ENCODE results near the gene MAPK10. TPM values are rescaled to one million over a fixed set of nuclear protein-coding genes. Genes with fewer than 3 reads are reported as not detected.

The MAPK10 gene
- total and polyA plus RNA-seq, 4 donors = 3.3 to 109 (median 24.5) TPM

- peaks cover 0 to 4% (median 0%) of the 10 kb centered on the region in 4 donors for H3K36me3 ChIP-seq (ENCODE audit: control insufficient read depth in 4 of 4, insufficient read depth in 4 of 4, low read length in 4 of 4)
- DNase-seq = peak in 2 of 3 donors; percentile 45
- no peaks in the 10 kb centered on the region for H3K9me3 ChIP-seq (ENCODE audit: control insufficient read depth in 4 of 4, insufficient read depth in 3 of 4, low read length in 3 of 4)
- H3K4me3 ChIP-seq = no peak overlapping the region
- H3K27ac ChIP-seq (ENCODE audit: low read depth in 1 of 2, low read length in 1 of 2) = no peak overlapping the region
- 82 to 83% methylated on average over 1 of the region's 1 CpG for WGBS, 2 donors
- no peak for ATAC-seq (ENCODE audit: insufficient read depth, low FRiP score)
- no peaks in the 10 kb centered on the region for H3K27me3 ChIP-seq (ENCODE audit: control insufficient read depth in 3 of 3, insufficient read depth in 3 of 3, low read length in 2 of 3)
- peaks cover 0 to 13% (median 6%) of the 10 kb centered on the region in 5 donors for H3K4me1 ChIP-seq (ENCODE audit: control insufficient read depth in 5 of 5, insufficient read depth in 5 of 5, low read length in 5 of 5)
- no peak overlapping the region for H3K9ac ChIP-seq (ENCODE audit: insufficient read depth in 1 of 2, low read length in 2 of 2)
- TF ChIP-seq CTCF (IDR thresholded peaks at IDR 0.05; ENCODE audit: control extremely low read depth, extremely low read depth) = no peak
Measured at GRCh38 chr4:86038037-86038436, 321.8 kb downstream of the MAPK10 start.

GRCh38 chr4:86036736-86037135 lies 323.1 kb downstream of the MAPK10 start:
- peaks cover 0 to 20% (median 9%) of the 10 kb centered on the region in 5 donors for H3K4me1 ChIP-seq (ENCODE audit: control insufficient read depth in 5 of 5, insufficient read depth in 5 of 5, low read length in 5 of 5)
- H3K9ac ChIP-seq (ENCODE audit: insufficient read depth in 1 of 2, low read length in 2 of 2) = no peak overlapping the region
- H3K27me3 ChIP-seq (ENCODE audit: control insufficient read depth in 3 of 3, insufficient read depth in 3 of 3, low read length in 2 of 3) = no peaks in the 10 kb centered on the region
- no peak overlapping the region for H3K27ac ChIP-seq (ENCODE audit: low read depth in 1 of 2, low read length in 1 of 2)
- DNase-seq = peak in 1 of 3 donors; percentile 11
- TF ChIP-seq CTCF (IDR thresholded peaks at IDR 0.05; ENCODE audit: control extremely low read depth, extremely low read depth) = no peak
- ATAC-seq (ENCODE audit: insufficient read depth, low FRiP score) = no peak
- H3K36me3 ChIP-seq (ENCODE audit: control insufficient read depth in 4 of 4, insufficient read depth in 4 of 4, low read length in 4 of 4) = no peaks in the 10 kb centered on the region
- no peaks in the 10 kb centered on the region for H3K9me3 ChIP-seq (ENCODE audit: control insufficient read depth in 4 of 4, insufficient read depth in 3 of 4, low read length in 3 of 4)
- WGBS, 2 donors = 43 to 45% methylated on average over 4 of the region's 4 CpGs
- H3K4me3 ChIP-seq = no peak overlapping the region

- Histone ChIP-seq H3K9ac (ENCODE audit: insufficient read depth in 1 of 2, low read length in 2 of 2) (no peak overlapping the region), H3K27me3 (ENCODE audit: control insufficient read depth in 3 of 3, insufficient read depth in 3 of 3, low read length in 2 of 3) (no peaks in the 10 kb centered on the region), H3K27ac (ENCODE audit: low read depth in 1 of 2, low read length in 1 of 2) (no peak overlapping the region), H3K4me1 (ENCODE audit: control insufficient read depth in 5 of 5, insufficient read depth in 5 of 5, low read length in 5 of 5) (peaks cover 0 to 20% (median 9%) of the 10 kb centered on the region in 5 donors), H3K9me3 (ENCODE audit: control insufficient read depth in 4 of 4, insufficient read depth in 3 of 4, low read length in 3 of 4) (no peaks in the 10 kb centered on the region), H3K4me3 (no peak overlapping the region), H3K36me3 (ENCODE audit: control insufficient read depth in 4 of 4, insufficient read depth in 4 of 4, low read length in 4 of 4) (no peaks in the 10 kb centered on the region)
- no peak for ATAC-seq (ENCODE audit: insufficient read depth, low FRiP score)
- TF ChIP-seq CTCF (IDR thresholded peaks at IDR 0.05; ENCODE audit: control extremely low read depth, extremely low read depth) = no peak
- no peak for DNase-seq
- 89% methylated on average over 1 of the region's 1 CpG for WGBS, 2 donors
Measured at GRCh38 chr4:86035688-86036087, 324.2 kb downstream of the MAPK10 start.

- WGBS, 2 donors = 84 to 97% methylated on average over 2 of the region's 2 CpGs
- Histone ChIP-seq H3K4me1 (ENCODE audit: control insufficient read depth in 5 of 5, insufficient read depth in 5 of 5, low read length in 5 of 5) (peaks cover 0 to 20% (median 9%) of the 10 kb centered on the region in 5 donors), H3K27ac (ENCODE audit: low read depth in 1 of 2, low read length in 1 of 2) (no peak overlapping the region), H3K36me3 (ENCODE audit: control insufficient read depth in 4 of 4, insufficient read depth in 4 of 4, low read length in 4 of 4) (no peaks in the 10 kb centered on the region), H3K9ac (ENCODE audit: insufficient read depth in 1 of 2, low read length in 2 of 2) (no peak overlapping the region), H3K27me3 (ENCODE audit: control insufficient read depth in 3 of 3, insufficient read depth in 3 of 3, low read length in 2 of 3) (no peaks in the 10 kb centered on the region), H3K9me3 (ENCODE audit: control insufficient read depth in 4 of 4, insufficient read depth in 3 of 4, low read length in 3 of 4) (no peaks in the 10 kb centered on the region), H3K4me3 (no peak overlapping the region)
- DNase-seq = no peak
- no peak for TF ChIP-seq CTCF (IDR thresholded peaks at IDR 0.05; ENCODE audit: control extremely low read depth, extremely low read depth)
- ATAC-seq (ENCODE audit: insufficient read depth, low FRiP score) = no peak
Measured at GRCh38 chr4:86034616-86035015, 325.2 kb downstream of the MAPK10 start.
